Measurements from ENCODE around the gene SLITRK1. TPM values are rescaled to one million over a fixed set of nuclear protein-coding genes. Genes with fewer than 3 reads are reported as not detected.

The SLITRK1 gene
- total and polyA plus RNA-seq, 2 donors (not counting 3 experiments of a cell fraction or from before 2014, with no cell fraction given): not detected

DNA sequence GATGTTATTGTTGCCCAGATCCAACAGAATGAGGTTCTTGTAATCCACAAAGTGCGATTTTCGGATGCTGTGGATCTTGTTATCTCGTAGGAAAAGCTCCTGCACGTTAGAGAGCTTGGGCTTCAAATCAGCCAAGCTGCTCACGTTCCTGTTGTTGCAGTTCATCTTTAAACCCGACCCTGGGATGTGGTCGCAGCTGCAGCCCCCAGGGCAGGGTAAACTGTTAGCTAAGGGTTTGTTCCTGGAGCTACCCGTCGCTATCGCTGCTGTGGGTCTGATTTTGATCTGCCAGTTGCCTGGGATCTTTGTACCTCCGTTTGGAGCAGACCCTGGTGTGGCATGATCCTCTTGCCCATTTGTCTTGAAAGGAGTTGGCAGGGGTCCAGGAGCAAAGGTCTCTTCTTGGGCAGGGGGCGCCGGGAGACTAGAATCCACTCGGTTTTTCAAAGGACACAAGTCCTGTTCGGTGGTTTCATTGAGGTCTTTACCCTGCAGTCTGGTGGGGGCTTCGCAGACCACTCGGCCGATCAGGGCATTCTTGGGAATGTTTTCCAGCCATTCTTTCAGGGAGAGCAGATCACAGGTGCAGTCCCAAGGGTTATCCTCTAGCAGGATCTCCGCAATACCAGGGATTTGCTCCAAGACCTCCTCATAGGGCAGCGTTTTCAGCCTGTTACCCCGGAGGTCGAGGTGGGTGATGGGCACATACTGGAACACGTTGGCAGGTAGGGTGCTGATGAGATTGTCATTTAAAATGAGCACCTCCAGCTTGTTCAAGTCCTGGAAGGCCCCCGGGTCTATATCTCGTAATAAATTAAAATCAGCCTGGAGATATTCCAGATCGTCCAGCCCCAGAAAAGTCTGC is 1.8 kb downstream of the SLITRK1 start:
- Histone ChIP-seq H2AFZ (ENCODE audit: low read depth, low read length) (no peak overlapping the region), H3K27me3 (ENCODE audit: control insufficient read depth in 2 of 2, insufficient read depth in 2 of 2, low read length in 2 of 2) (no peaks in the 10 kb centered on the region), H3K4me2 (ENCODE audit: insufficient read depth, low read length) (no peak overlapping the region), H3K79me2 (ENCODE audit: control insufficient read depth, insufficient read depth, low read length) (no peaks in the 10 kb centered on the region), H4K20me1 (replicated peaks; ENCODE audit: control insufficient read depth, extremely low read depth, insufficient read depth, low read length) (no peaks in the 10 kb centered on the region), H3K9me1 (replicated peaks; ENCODE audit: control insufficient read depth, extremely low read depth, insufficient read depth, low read length) (no peaks in the 10 kb centered on the region), H3K4me1 (ENCODE audit: control insufficient read depth, extremely low read depth, insufficient read depth, low read length) (no peaks in the 10 kb centered on the region), H3K4me3 (replicated peaks in 1 of 3; ENCODE audit: insufficient read depth in 1 of 3, low read depth in 1 of 3, low read length in 3 of 3) (no peak overlapping the region), H3K36me3 (ENCODE audit: control insufficient read depth in 2 of 2, extremely low read depth in 1 of 2, insufficient read depth in 2 of 2, low read length in 2 of 2) (no peaks in the 10 kb centered on the region), H3K9ac (replicated peaks; ENCODE audit: extremely low read depth, insufficient read depth, low read length) (no peak overlapping the region), H3K9me3 (replicated peaks; ENCODE audit: control insufficient read depth, insufficient read depth, low read length) (no peaks in the 10 kb centered on the region), H3K27ac (ENCODE audit: insufficient read depth, low read depth, low read length) (no peak overlapping the region)
- intact Hi-C loops (cut with micrococcal nuclease): no loop called here
- DNase-seq (ENCODE audit: low read depth, low spot score) (no peak), FAIRE-seq (no peak)
- no TSS peak for BruUV-seq (replicated peaks)
- CTCF ChIA-PET: no interaction called here
- TF ChIP-seq POLR2AphosphoS5 (IDR thresholded peaks at IDR 0.05; ENCODE audit: insufficient read depth, low read depth, low read length): no peak
- TF ChIP-seq EZH2 (IDR thresholded peaks at IDR 0.05; ENCODE audit: borderline replicate concordance, low read depth, low read length, severe bottlenecking): no peak
- TF ChIP-seq, protein P1, sequence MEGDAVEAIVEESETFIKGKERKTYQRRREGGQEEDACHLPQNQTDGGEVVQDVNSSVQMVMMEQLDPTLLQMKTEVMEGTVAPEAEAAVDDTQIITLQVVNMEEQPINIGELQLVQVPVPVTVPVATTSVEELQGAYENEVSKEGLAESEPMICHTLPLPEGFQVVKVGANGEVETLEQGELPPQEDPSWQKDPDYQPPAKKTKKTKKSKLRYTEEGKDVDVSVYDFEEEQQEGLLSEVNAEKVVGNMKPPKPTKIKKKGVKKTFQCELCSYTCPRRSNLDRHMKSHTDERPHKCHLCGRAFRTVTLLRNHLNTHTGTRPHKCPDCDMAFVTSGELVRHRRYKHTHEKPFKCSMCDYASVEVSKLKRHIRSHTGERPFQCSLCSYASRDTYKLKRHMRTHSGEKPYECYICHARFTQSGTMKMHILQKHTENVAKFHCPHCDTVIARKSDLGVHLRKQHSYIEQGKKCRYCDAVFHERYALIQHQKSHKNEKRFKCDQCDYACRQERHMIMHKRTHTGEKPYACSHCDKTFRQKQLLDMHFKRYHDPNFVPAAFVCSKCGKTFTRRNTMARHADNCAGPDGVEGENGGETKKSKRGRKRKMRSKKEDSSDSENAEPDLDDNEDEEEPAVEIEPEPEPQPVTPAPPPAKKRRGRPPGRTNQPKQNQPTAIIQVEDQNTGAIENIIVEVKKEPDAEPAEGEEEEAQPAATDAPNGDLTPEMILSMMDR (IDR thresholded peaks at IDR 0.05; ENCODE audit: extremely low read depth in 1 of 2, insufficient read depth in 1 of 2, low read depth in 1 of 2, low read length in 2 of 2): no peak
- dilution Hi-C loops (cut with MboI; ENCODE audit: extremely low pct_ligation_motif_present, low sequenced_read_pairs): no loop called here
- POLR2A ChIA-PET: no interaction called here

All from endothelial cell of umbilical vein (primary cell).